MM.1S (cell line): Measurements from ENCODE around the gene SLC44A2.

Source experiments
- DNase-seq: peaks from one replicate; pipeline ENCODE4 v3.0.0-alpha.2; 2015
- H2AFZ ChIP-seq: fragments of 300-600 bp; sonication (generic); 2 replicates; pipeline ENCODE4 v1.6.0; 2016; ENCODE audit warnings: antibody characterized with exemption, low read length
- H3F3A ChIP-seq: fragments of 300-600 bp; sonication (generic); 2 replicates; pipeline ENCODE4 v1.6.1; 2016; ENCODE audit warnings: mild to moderate bottlenecking, antibody characterized with exemption, low read length, moderate library complexity, mixed read lengths; ENCODE audit not compliant: insufficient read depth
- H3K27ac ChIP-seq: fragments of 300-600 bp; sonication (generic); 2 replicates; pipeline ENCODE4 v1.5.1; 2016; ENCODE audit warnings: mild to moderate bottlenecking, low read length
- H3K27me3 ChIP-seq: fragments of 300-600 bp; sonication (generic); replicated peaks from 2 replicates; pipeline ENCODE4 v1.6.0; 2016; ENCODE audit warnings: low read length; ENCODE audit not compliant: insufficient read depth
- H3K36me3 ChIP-seq: fragments of 300-600 bp; sonication (generic); replicated peaks from 2 replicates; pipeline ENCODE4 v1.6.1; 2016; ENCODE audit warnings: mild to moderate bottlenecking, low read length, mixed read lengths; ENCODE audit not compliant: insufficient read depth
- H3K4me1 ChIP-seq: fragments of 300-600 bp; sonication (generic); 2 replicates; pipeline ENCODE4 v1.6.1; 2016; ENCODE audit warnings: low read length, mixed read lengths
- H3K4me2 ChIP-seq: fragments of 300-600 bp; sonication (generic); 2 replicates; pipeline ENCODE4 v1.6.0; 2016; ENCODE audit warnings: low read depth, low read length
- H3K4me3 ChIP-seq: fragments of 300-600 bp; sonication (generic); 2 replicates; pipeline ENCODE4 v1.5.1; 2016; ENCODE audit warnings: low read length, mixed read lengths
- H3K79me2 ChIP-seq: fragments of 300-600 bp; sonication (generic); 2 replicates; pipeline ENCODE4 v1.6.1; 2016; ENCODE audit warnings: mixed run types, low read length, mixed read lengths
- H3K9ac ChIP-seq: fragments of 300-600 bp; sonication (generic); 2 replicates; pipeline ENCODE4 v1.6.1; 2016; ENCODE audit warnings: low read length, mixed read lengths
- H3K9me2 ChIP-seq: fragments of 300-600 bp; sonication (generic); replicated peaks from 2 replicates; pipeline ENCODE4 v1.6.1; 2016; ENCODE audit warnings: mild to moderate bottlenecking, low read length, mixed read lengths; ENCODE audit not compliant: insufficient read depth
- H3K9me3 ChIP-seq: fragments of 300-600 bp; sonication (generic); replicated peaks from 2 replicates; pipeline ENCODE4 v1.6.1; 2016; ENCODE audit warnings: mild to moderate bottlenecking, low read length, mixed read lengths; ENCODE audit not compliant: insufficient read depth
- H4K20me1 ChIP-seq: fragments of 300-600 bp; sonication (generic); 2 replicates; pipeline ENCODE4 v1.6.1; 2016; ENCODE audit warnings: mild to moderate bottlenecking, low read length, moderate library complexity, mixed read lengths; ENCODE audit not compliant: insufficient read depth
- CTCF ChIP-seq: fragments of 300-600 bp; sonication (generic); IDR thresholded peaks from 2 replicates; pipeline ENCODE4 v1.5.1; 2016; ENCODE audit warnings: antibody characterized with exemption, low read length, mixed read lengths
- EZH2 ChIP-seq: fragments of 300-600 bp; sonication (generic); optimal IDR thresholded peaks from 2 replicates; pipeline ENCODE3; 2017; ENCODE audit warnings: low read depth, mild to moderate bottlenecking, antibody characterized with exemption, low read length, mixed read lengths
- EZH2phosphoT487 ChIP-seq: fragments of 300-600 bp; sonication (generic); IDR thresholded peaks from 2 replicates; pipeline ENCODE4 v1.6.1; 2018; ENCODE audit warnings: antibody characterized with exemption, low read length

SLC44A2 gene

DNA sequence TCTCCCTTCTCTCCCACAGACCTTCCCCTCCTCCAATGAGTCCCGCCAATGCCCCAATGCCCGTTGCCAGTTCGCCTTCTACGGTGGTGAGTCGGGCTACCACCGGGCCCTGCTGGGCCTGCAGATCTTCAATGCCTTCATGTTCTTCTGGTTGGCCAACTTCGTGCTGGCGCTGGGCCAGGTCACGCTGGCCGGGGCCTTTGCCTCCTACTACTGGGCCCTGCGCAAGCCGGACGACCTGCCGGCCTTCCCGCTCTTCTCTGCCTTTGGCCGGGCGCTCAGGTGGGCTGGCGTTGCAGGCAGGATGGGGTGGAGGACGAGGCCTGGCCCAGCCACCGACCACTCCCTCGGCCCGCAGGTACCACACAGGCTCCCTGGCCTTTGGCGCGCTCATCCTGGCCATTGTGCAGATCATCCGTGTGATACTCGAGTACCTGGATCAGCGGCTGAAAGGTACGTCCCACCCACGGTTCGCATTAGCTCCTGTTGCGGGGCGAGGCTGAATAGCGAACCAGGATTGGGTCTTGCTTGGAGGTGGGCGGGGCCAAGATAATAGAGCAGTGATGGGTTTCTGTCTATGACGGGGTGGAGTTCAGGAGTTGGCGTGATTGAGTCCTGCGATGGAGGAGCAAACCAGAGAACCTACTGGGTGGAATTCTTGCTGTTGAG, 11.1 kb downstream of the SLC44A2 start:
- DNase-seq: no peak
- Histone ChIP-seq H3K4me2 (no peak overlapping the region), H3K9me3 (no peaks in the 10 kb centered on the region), H3K79me2 (no peaks in the 10 kb centered on the region), H3K4me1 (no peaks in the 10 kb centered on the region), H3K9ac (no peak overlapping the region), H2AFZ (no peak overlapping the region), H3K4me3 (no peak overlapping the region), H3K9me2 (no peaks in the 10 kb centered on the region), H4K20me1 (no peaks in the 10 kb centered on the region), H3K27ac (no peak overlapping the region), H3K27me3 (no peaks in the 10 kb centered on the region), H3F3A (no peaks in the 10 kb centered on the region), H3K36me3 (no peaks in the 10 kb centered on the region)
- TF ChIP-seq EZH2phosphoT487 (no peak), CTCF (no peak), EZH2 (no peak)

DNA sequence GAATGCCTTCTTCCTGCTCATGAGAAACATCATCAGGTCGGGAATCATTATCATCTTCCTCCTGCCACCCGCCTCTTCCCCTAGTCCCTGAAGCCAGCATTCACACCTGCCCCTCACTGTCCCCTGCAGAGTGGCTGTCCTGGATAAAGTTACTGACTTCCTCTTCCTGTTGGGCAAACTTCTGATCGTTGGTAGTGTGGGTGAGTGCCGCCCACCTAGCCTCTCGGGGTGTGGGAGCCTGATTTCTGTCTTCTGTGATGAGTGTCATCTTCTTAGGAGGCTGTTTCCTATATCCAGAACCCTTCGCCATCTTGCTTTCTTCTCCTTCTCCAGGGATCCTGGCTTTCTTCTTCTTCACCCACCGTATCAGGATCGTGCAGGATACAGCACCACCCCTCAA, 12.5 kb downstream of the SLC44A2 start:
- Histone ChIP-seq H3F3A (no peaks in the 10 kb centered on the region), H3K36me3 (no peaks in the 10 kb centered on the region), H3K4me3 (no peak overlapping the region), H4K20me1 (no peaks in the 10 kb centered on the region), H3K9ac (no peak overlapping the region), H3K4me1 (no peaks in the 10 kb centered on the region), H3K27ac (no peak overlapping the region), H3K9me3 (no peaks in the 10 kb centered on the region), H3K9me2 (no peaks in the 10 kb centered on the region), H2AFZ (no peak overlapping the region), H3K27me3 (no peaks in the 10 kb centered on the region), H3K4me2 (no peak overlapping the region), H3K79me2 (no peaks in the 10 kb centered on the region)
- no peak for TF ChIP-seq EZH2
- no peak for TF ChIP-seq EZH2phosphoT487
- TF ChIP-seq CTCF: no peak
- DNase-seq: no peak

- H3K9me3 ChIP-seq: no peaks in the 10 kb centered on the region
- H3K79me2 ChIP-seq: no peaks in the 10 kb centered on the region
- H3K4me3 ChIP-seq: no peak overlapping the region
- no peaks in the 10 kb centered on the region for H3K36me3 ChIP-seq
- DNase-seq: no peak
- H3K9me2 ChIP-seq: no peaks in the 10 kb centered on the region
- H3K27me3 ChIP-seq: no peaks in the 10 kb centered on the region
- no peaks in the 10 kb centered on the region for H3F3A ChIP-seq
- H3K27ac ChIP-seq: no peak overlapping the region
- H2AFZ ChIP-seq: no peak overlapping the region
- H3K9ac ChIP-seq: no peak overlapping the region
- H4K20me1 ChIP-seq: no peaks in the 10 kb centered on the region
- TF ChIP-seq CTCF (no peak), EZH2 (no peak), EZH2phosphoT487 (no peak)
- H3K4me2 ChIP-seq: no peak overlapping the region
- H3K4me1 ChIP-seq: no peaks in the 10 kb centered on the region
Measured at GRCh38 chr19:10639836-10640235, 14.5 kb downstream of the SLC44A2 start.
